AG10803 (cell line): ENCODE results near the gene SLC13A5.
"Not testable (repeated sequence)": the region's sequence is repeated elsewhere in the genome, so short reads cannot be mapped to it uniquely, and the experiment has no call there.

Source experiments
- DNase-seq: peaks from one replicate; pipeline ENCODE4 v3.0.0; 2010; ENCODE audit warnings: low read depth
- H3K4me3 ChIP-seq: 2 replicates; pipeline ENCODE4 v1.5.1; 2011; ENCODE audit warnings: mild to moderate bottlenecking, low read length, control low read depth
- TF ChIP-seq, protein P1 (sequence below): conservative IDR thresholded peaks from 2 replicates; pipeline ENCODE4 v1.5.1; 2011; ENCODE audit warnings: mild to moderate bottlenecking, low read length, control low read depth, inconsistent platforms

SLC13A5 gene

GRCh38 chr17:6753546-6753945, 40.4 kb upstream of the SLC13A5 start:
- H3K4me3 ChIP-seq, result no peak overlapping the region
- TF ChIP-seq, protein P1, sequence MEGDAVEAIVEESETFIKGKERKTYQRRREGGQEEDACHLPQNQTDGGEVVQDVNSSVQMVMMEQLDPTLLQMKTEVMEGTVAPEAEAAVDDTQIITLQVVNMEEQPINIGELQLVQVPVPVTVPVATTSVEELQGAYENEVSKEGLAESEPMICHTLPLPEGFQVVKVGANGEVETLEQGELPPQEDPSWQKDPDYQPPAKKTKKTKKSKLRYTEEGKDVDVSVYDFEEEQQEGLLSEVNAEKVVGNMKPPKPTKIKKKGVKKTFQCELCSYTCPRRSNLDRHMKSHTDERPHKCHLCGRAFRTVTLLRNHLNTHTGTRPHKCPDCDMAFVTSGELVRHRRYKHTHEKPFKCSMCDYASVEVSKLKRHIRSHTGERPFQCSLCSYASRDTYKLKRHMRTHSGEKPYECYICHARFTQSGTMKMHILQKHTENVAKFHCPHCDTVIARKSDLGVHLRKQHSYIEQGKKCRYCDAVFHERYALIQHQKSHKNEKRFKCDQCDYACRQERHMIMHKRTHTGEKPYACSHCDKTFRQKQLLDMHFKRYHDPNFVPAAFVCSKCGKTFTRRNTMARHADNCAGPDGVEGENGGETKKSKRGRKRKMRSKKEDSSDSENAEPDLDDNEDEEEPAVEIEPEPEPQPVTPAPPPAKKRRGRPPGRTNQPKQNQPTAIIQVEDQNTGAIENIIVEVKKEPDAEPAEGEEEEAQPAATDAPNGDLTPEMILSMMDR, result no peak
- DNase-seq, result no peak

DNA sequence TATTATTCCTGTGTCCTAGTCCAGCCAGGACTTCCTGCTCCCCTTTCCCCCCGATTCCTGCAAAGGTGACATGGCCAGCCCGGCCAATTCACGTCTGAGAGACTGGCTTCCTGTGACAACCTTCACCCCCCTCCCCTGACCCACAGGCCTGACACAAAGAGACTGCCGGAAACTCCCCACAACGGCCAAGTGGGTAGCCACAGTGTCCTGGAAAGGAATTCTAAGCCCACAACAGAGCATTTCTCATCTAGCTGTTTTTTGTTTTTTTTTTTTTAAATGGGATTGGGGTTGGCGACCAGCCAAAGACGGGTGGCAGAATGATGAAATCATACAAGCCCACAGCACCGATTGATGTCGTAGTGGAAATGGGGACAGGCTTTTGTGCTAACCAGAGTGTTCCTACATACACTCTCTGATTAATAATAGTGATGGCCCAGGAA, 39.9 kb upstream of the SLC13A5 start:
- DNase-seq, result peak; percentile 93
- peak overlapping the region; percentile 34 for H3K4me3 ChIP-seq
- TF ChIP-seq, protein P1, result no peak

GRCh38 chr17:6752068-6752909, 39.1 kb upstream of the SLC13A5 start:
- DNase-seq, result peak; percentile 100
- H3K4me3 ChIP-seq, result peak overlapping the region; percentile 34
- TF ChIP-seq, protein P1, result no peak

DNA sequence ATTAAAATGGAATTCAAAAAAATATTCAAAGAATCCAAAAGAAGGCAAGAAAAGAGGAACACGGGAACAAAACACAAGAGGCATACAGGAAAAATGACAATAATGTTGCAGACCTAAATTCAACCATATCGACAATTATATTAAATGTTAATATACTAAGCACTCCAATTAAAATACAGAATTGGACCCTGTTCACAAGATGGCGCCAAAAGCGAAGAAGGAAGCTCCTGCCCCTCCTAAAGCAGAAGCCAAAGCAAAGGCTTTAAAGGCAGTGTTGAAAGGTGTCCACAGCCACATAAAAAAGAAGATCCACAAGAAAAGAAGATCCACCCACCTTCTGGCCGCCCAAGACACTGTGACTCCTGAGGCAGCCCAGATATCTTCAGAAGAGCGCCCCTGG, 36.4 kb upstream of the SLC13A5 start:
- no peak for DNase-seq
- TF ChIP-seq, protein P1, result no peak; the same call in 1 of the 2 replicates
- no peak overlapping the region for H3K4me3 ChIP-seq

DNA sequence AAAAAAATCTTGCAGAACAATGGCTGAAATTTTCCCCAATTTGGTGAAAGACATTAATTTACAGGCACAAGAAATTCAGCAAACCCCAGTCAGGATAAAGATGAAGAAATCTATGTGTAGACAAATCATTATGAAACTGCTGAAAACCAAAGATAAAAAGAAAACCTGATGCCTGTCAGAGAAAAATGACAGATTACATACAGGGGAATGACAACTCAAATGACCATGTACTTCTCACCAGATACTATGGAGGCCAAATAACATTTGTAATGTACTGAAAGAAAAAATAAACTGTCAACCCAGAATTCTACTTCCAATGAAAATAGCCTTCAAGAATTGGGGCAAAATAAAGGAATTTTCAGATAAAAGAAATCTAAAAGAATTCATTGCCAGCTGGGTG, 35.4 kb upstream of the SLC13A5 start:
- H3K4me3 ChIP-seq, result no peak overlapping the region

GRCh38 chr17:6746665-6747064, 33.5 kb upstream of the SLC13A5 start:
- H3K4me3 ChIP-seq, DNase-seq: not testable (repeated sequence)

More for the DNA sequence above, 35.4 kb upstream of the SLC13A5 start:
- TF ChIP-seq, protein P1, result no peak
- no peak for DNase-seq

DNA sequence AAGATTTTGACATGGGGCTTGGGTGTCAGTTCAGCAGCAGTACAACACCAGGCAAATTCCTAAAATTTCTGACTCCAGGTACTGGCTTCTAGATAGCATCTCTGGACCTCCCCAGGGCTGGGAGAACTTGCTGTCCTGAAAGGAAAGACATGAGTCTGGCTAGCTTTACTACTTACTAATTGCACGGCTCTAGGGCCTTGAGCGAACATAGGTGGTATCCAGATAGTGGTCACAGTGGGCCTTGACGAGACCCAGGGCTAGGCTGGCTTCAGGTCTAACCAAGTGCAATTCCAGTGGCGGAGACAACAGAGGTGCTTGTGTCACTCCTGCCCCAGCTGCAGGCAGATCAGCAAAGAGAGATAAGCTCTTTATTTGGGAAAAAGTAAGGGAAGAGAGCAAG, 16.4 kb upstream of the SLC13A5 start:
- TF ChIP-seq, protein P1, result no peak
- no peak overlapping the region for H3K4me3 ChIP-seq
- no peak for DNase-seq
